Activated CD8-positive, alpha-beta memory T cell treated with anti-CD3 and anti-CD28 coated beads for 24 hours (primary cell): Measurements from ENCODE around the gene PRF1.

Experiments used
- DNase-seq: peaks from one replicate; pipeline ENCODE4 v3.0.0-alpha.2; 2020

PRF1 gene

DNA sequence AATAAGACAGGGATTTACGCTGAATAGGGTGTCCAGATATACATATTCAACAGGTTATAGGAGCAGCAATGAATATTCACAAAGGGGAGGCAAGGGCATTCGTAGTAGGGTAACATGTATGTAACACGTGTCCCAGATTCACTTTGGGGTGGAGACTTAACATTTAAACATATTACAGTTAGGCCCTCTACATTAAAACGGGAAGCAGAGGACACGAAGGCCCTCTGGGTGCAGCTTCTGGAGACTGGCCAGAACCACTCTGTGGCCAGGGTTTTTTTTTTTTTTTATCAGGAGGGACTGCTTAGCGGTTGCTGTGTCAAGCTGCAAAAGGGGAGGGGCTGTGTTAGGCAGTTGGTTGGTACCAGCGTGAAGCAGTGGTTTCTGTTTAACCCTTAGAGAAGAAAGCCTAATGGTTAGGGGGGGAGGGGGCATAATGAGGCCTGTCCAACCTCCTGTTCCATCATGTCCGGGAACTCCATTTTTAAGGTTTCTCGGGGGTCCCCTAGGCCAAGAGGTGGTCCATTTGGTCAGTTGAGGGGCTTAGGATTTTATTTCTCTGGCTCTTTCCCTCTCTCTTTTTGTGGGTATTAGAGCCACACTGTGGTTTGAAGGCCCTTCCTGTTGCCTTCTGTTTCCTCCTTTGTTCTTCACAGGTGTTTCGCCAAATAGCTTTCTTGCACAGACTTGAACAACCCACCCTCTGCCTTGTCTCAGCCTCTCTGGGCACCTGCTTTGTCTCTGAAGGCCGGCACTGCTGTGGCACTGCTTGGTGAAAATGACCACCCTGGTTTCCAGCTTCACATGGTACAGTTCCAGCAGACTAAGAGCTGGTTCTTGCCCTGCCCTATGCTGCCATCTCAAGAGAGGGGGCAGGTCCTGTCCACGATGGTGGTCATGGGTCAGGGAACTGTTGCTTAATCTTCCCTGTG is 26.4 kb downstream of the PRF1 start:
- DNase-seq: no peak

DNA sequence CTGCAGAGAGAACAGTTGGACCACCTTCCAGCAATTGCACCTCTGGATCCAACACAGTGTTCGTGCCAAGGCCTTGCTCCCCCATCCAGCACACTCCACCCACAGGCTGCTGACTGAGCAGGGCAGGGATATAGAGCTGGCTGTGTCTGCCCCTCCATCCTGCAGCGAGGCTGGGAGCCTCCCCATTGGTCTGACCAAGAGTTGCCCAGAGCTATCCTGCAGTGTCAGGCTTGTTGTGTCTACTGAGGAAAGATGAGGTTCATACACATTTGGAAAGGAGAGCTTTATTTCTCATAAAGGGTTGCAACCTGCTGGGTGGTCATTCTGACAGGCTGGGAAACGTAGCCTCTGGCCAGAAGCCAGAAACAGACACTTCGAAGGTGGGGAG is 27.1 kb downstream of the PRF1 start:
- no peak for DNase-seq

GRCh38 chr10:70573599-70574506 is 28.7 kb downstream of the PRF1 start:
- no peak for DNase-seq

DNA sequence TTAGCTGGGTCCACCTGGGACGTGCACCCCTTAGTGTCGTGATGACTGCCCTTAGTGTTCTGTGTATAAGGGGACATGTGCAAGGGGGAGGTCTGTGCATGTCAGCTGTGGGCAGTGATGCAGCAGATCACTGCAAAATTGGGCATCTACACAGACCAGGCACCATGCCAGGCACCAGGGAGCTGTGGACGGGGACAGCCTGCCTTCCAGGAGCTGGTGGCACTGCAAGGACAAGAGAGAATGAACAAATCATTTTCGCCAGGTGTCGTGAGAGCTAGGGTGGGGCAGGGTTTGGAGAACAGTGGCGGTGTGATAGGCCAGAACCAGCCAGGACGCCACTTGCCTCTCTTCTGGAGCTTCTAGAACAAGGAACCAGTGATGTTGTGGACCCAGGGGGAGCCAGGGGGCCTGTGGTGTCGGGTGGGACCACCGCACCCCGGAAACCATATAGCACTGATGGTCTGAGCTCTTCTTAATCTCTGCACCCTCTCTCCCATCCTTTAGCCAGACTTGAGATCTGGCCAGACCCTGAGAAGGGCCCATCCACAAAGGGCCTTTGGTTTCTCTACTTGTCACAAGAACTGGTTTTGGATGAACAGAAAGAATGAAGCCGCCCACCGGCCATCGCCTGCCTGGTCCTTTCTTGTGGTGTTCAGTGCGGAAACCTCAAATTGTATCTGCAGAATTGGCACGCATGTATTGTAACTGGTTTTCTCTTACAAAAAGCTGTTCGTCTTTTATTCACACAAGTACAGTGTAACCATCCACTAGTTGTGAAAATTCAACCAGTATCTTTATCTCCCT is 30.7 kb downstream of the PRF1 start:
- DNase-seq: no peak

DNA sequence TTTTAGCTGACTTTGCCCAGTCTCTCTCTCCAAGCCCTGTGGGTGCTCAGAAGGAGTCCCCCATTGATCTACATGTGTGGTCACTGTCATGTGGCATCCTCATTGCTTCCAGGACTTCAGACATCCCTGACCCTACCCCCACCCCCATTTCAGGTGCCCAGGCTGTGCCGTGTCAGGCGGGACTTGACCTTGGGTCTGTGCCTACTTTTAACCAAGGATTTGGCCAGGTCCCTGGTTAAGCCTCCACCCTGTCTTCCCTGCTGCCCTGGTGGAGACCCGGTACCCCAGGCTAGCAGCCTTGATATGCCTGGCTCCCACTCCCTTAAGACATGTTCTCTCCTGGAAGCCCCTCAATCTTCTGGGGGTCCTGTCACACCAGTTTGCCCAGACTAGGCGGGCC is 31.3 kb downstream of the PRF1 start:
- no peak for DNase-seq

DNA sequence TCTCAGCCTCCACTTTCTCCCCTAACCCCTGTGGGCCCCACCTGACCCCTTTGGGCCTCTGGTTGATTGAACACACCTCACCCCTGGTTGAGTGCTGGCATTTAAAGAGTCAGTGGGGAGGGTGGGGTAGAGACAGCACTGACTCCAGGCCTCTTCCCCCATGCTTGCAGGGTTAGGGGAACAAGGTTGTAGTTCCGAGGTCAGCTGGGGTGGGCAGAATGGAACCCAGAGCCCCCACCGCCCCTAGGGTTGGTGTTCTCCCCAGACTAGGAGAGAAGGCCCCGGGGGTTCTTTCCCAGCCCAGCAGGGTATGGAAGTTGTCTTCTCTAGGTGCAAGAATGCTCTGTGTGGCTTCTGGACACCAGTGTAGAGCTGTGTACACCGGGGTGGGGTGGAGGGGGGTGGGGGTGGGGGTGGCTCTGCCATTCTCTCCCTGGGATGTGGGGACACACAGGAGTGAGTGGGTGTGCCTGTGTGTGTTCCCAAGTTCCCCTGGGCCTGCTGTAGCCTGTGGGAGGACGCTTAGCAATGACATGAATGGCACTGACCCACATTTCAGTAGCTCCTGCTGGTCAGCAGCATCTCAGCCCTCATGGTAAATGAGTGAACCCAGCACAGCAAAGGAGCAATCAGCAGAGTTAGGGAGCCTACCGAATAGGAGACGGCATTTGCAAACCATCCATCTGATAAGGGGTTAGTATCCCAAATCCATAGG is 33.6 kb downstream of the PRF1 start:
- DNase-seq: no peak

GRCh38 chr10:70568113-70568512 is 34.4 kb downstream of the PRF1 start:
- no peak for DNase-seq

GRCh38 chr10:70567603-70568002 is 34.9 kb downstream of the PRF1 start:
- no peak for DNase-seq

DNA sequence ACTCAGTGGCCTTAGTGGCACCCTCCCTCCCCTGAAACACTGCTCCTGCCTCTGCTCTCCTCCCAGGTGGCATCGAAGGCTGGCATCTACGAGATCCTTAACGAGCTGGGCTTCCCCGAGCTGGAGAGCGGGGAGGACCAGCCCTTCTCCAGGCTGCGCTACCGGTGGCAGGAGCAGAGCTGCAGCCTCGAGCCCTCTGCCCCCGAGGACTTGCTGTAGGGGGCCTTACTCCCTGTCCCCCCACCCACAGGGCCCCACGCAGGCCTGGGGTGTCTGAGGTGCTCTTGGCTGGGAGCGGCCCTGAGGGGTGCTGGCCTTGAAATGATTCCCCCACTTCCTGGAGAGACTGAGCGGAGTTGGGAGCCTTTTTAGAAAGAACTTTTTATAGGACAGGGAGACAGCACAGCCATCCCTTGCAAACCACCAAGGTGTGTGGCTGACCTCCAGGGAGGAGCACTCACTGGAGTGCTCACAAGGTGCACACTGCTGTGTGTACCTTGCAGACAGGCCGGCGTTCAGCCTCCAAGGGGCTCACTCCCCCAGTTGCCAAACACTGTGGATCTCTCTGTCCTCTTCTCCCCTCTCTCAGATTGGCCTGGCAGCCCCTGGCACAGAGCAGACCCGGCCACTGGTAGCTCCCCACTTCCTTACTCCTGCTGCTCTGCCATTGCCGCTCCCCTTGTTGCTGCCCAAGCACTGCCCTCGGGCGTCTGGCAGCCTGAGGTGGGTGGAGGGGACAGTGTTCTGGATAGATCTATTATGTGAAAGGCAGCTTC is 35.8 kb downstream of the PRF1 start:
- no peak for DNase-seq

DNA sequence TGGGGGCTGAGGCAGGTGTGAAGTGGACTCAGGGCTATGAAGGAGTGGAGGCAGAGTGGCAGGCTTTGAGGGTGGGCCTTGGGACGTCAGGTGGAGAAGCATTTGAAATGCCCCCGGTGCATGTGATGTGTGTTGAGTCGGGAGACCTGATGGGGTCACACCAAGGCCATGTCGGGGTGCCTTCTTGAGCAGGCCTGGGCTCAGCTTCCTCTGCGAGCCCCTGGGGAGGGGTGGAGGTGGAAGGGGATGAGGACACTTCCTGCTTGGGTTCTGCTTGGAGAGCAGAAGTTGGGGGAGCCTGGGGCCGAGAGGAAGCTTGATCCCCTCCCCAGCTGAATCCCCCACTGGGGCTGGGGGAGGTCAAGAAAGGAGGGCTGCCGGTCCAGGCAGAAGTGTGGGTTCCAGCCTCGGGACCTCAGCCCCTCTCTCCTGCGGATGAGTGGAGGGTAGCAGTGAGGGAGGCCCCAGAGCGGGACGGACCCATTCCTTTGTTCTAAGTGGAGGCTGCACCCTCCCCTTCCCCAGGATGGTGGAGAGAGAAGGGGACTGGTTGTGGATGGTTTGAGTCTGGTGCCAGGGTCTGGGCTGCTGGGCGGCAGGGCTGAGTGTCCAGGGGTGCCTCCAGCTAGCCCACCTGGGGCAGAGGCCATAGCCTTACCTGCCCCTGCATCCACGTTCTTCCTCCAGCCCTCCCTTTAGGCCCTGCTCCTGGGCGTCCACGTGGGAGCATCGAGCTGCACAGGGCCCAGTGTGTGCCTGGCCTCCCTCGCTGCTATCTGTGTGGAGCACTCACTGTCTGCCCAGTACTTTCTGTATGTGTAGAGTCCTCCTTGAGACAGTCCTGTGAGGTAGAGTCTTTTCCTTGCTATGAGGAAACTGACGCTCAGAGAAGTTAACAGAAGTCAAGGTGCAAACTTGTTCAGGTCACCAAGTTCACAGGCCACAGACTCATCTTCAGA is 36.7 kb downstream of the PRF1 start:
- no peak for DNase-seq

DNA sequence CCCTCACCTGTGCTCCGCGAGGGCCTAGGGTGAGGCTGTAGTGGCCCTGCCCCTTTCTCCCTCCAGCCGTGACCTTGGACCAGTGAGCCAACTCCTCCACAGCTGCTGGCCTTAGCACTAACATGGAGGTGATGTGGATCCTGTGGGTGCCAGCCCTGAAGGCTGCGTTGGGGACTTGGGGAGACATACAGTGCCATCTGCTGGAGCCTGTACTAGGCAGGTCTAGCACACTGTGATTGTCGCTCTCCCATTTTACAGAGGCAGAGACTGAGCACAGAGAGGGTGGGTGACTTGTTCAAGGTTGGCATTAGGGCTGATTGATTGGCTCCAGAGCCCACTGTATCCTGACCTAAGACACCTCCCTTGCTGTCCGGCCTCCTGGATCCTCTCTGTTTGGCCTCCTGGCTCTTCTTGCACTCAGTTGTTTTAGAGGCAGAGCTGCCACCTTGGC is 37.6 kb downstream of the PRF1 start:
- DNase-seq: no peak

GRCh38 chr10:70564113-70564725 is 38.3 kb downstream of the PRF1 start:
- DNase-seq: no peak

- DNase-seq: no peak
Measured at GRCh38 chr10:70563230-70563629, 39.3 kb downstream of the PRF1 start.

DNA sequence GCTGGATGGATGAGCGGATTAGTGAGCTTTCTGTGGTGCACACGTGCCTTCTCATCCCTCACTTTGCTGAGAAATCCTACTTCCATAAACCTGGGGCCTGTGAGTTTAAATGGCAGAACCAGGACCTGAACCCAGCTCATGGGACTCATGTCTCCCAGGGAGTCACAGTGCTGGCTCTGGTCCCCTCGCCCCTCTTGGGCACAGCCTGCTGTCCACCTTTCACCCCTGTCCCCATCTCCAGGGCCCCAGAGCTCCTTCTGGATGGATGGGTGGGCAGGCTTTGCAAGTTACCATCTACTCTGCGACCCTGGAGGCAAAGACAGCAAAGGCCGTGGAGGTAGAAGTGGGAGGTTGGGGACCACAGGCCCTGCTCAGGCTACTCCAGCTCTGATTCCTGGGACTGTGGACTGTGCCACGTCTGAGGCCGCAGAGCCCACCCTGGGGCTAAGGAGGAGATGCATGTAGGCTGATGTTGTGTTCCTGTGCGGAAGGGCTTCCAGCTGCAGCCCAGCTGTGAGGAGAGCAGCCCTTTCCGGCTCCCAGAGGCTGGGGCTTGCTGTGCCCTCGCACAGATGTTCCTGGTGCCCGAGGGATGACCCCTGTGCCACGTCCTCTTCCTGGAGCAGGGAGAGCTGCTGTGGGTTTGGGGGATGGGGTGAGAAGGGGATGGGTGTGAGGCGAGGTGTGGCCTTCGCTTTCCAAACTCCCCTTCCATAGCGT is 40.3 kb downstream of the PRF1 start:
- DNase-seq: no peak

DNA sequence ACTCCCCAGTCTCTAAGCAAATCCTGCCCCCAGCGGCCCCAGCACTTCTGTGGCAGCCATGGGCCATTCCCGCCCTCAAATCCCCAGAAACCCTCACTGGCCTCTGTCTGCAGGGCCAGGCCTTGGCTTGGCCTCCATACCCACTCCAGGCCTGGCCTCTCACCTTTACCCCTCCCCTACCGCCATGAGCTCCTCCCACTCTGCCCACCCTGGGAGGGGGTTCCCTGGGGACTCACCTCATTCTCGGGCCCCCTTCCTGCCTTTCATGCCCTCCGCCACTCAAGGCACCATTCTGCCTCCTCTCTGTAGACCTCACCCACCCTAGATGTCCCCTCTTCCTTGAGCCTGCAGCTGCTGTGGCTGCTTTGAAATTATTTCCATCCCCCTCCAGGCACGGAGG is 41.0 kb downstream of the PRF1 start:
- DNase-seq: no peak

DNA sequence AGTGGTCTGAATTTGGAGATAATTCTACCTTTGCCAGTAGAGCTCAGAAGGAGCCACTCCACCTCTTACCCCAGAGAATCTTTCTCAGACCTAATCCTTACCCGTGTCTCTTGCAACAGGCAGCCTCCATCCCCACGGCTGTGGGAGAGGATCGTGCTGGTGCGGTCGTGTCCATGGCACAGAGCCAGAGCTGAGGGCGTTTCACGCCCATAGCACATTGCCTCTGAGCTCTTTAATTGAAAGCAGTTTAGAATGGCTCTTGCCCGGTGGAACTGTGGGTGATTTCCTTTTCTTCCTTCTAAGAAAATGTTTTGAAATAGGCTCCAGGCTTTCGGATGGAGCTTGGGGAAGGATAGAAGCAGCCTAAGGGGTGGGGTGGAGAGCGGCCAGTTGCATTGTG is 41.5 kb downstream of the PRF1 start:
- no peak for DNase-seq

GRCh38 chr10:70560511-70560941 is 42.0 kb downstream of the PRF1 start:
- no peak for DNase-seq

DNA sequence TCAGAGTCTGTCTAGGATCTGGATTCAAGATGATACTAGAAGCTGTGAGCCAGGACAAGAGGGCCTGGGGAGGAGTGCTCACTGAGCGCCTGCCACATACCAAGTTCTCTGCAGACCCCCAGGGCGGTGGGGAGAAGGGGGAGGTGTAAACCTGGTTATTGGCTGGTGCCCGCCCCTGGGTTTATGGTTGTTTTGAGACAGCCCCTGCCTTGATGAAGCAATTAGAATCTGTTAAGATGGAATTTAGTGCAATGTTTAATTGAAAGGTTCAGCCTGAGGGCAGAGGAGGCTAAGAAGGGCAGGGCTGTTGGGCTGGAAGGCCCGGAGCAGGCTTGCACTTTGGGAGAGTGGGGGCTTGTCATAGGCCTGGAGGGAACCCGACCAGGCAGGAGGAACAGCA is 42.7 kb downstream of the PRF1 start:
- no peak for DNase-seq
